HG03432 (cell line): Measurements from ENCODE around the gene GABRB1.

Experiments
- ATAC-seq: cut with Tn5 transposase; IDR thresholded peaks from one replicate; pipeline ENCODE4 v1.9.1; 2021; ENCODE audit warnings: mild to moderate bottlenecking, moderate library complexity; ENCODE audit not compliant: unreplicated experiment

The GABRB1 gene

GRCh38 chr4:47045261-47045660, 13.9 kb downstream of the GABRB1 start:
- no peak for ATAC-seq

GRCh38 chr4:47049347-47049746, 18.0 kb downstream of the GABRB1 start:
- no peak for ATAC-seq

GRCh38 chr4:47050761-47051725, 19.7 kb downstream of the GABRB1 start:
- ATAC-seq: peak; percentile 54

- ATAC-seq: no peak
Measured at GRCh38 chr4:47053485-47053884, 22.1 kb downstream of the GABRB1 start.

DNA sequence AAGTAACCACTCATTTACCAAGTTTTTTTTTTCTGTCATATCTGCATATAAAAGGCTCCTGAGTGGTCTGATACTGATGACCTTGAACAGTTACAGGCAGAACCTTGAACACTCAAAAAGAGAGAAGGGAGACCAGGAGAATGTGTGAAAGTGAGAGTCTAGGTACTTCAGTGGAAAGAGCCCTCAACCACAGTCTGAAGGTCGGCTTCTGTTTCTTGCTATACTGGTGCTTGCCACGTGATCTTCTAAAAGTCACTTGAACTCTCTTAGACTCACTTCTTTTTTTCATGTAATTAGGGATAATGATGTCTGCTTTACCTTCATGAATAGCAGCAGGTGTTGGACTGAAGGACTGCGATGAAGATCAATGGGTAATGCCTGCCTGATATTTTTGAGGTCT, 22.8 kb downstream of the GABRB1 start:
- ATAC-seq: no peak

GRCh38 chr4:47057991-47058390, 26.6 kb downstream of the GABRB1 start:
- ATAC-seq: no peak

DNA sequence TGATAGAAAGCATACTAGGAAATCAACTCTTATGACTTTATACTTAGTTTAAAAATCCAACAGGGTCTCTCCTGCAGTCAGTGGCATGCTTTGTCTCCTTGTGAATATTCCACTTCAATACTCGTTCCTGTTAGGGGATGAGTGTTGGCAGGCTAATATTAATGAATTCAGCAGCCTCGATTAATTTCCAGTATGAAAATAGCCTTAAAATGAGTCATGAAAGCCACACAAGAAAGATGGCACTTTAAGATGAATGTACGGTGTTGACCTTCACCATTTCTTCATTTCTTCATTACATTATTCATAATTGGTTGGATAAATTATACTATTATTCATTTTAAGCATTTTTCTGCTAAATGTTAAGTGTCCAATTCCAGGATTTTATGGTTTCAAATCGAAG, 29.2 kb downstream of the GABRB1 start:
- ATAC-seq: no peak

GRCh38 chr4:47061435-47061834, 30.1 kb downstream of the GABRB1 start:
- no peak for ATAC-seq

- ATAC-seq: no peak
Measured at GRCh38 chr4:47065051-47065481, 33.7 kb downstream of the GABRB1 start.

- ATAC-seq: no peak
Measured at GRCh38 chr4:47068986-47069385, 37.6 kb downstream of the GABRB1 start.

GRCh38 chr4:47071901-47072341, 40.6 kb downstream of the GABRB1 start:
- no peak for ATAC-seq

DNA sequence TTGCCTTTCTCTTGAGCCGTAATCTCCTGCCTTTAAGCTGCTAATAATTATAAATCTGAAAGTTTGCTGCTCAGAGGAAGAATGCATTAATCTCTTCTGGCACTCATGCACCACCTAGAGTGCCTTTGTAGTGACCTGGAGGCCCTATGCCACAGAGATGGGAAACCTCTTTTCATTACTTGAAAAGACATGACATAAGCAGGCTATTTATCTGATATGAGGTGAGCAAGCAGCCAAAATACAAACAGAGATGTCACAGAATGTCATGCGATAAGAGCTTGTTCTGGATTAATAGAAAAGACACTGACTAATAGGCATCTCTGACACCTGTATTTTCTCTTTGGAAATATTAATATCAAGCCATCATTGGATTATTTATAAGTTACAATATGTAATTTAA, 42.3 kb downstream of the GABRB1 start:
- no peak for ATAC-seq

- no peak for ATAC-seq
Measured at GRCh38 chr4:47074816-47075215, 43.4 kb downstream of the GABRB1 start.

- no peak for ATAC-seq
Measured at GRCh38 chr4:47075262-47075661, 43.9 kb downstream of the GABRB1 start.

DNA sequence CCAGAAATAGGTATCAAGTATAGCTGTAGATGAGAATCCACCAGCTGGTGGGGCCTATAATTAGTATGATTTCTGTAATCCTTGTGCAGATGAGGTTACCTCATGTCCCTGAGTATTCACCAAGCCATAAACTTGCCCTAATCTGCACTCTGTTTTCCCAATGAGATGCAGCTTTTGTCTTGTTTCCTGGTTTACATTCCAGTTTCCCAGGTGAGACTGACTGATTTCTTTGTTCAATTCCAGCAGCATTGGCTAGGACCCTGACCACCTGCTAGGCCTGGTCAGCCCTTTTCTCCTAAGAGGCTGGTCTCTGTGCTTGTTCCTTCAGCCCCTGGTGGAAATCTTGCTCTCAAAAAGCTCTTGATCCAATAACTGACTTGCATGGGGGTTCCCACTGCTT, 44.6 kb downstream of the GABRB1 start:
- ATAC-seq: no peak

- ATAC-seq: no peak
Measured at GRCh38 chr4:47084111-47084510, 52.7 kb downstream of the GABRB1 start.

DNA sequence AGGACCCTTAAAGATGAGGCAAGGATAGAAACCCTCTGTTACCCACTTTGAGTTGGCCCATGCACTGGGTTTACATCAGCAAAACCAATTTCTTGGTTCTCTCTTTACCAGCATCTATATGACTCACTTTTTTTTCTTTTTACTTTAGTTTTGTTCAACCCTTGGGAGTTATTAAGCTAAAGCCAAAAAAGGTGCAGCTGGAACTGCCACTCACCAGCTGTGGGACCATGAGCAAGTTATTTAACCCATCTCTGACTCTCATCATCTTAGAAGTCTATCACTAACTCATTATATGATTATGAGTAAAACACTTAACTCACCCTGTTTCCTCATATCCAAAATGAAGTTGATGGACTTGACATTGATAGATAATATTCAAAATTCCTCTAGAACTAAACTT, 53.4 kb downstream of the GABRB1 start:
- ATAC-seq: no peak

GRCh38 chr4:47088298-47088697, 56.9 kb downstream of the GABRB1 start:
- ATAC-seq: no peak

DNA sequence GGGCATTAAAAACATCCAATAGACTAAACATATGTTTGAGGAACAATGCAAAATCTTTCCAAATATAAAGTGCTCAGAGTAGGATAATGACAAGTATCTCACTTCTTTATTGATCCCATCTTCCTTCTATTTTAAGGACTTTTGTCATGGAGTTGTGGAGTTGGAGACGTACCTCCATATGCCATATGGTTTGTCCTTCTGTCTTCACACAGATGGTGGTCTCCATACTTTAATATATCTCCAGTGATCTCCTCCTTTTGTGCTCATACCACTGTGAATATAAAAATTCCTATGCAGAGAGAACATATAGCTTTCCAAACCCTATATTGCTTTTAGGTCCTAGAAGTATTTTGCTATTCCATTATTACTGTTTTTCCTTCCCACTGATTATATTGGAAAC, 64.5 kb downstream of the GABRB1 start:
- no peak for ATAC-seq

DNA sequence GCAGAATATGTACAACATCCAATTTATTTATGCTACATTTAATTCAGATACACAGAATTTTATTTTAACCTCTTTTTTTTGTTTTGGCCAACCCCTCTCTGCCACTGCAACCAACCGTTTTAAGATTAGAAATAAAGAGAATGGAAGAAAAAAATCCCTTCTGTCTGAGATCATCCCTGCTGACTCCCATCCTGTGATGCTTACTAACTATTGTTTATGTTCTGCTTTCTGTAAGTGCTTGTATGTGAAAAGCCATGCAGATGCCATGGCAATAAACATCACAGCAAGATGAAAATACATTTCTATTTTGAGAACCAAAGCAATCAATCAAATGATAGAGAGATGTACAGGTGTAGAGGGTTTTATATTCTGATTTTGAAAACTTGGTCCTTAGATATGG, 70.1 kb downstream of the GABRB1 start:
- ATAC-seq: no peak

DNA sequence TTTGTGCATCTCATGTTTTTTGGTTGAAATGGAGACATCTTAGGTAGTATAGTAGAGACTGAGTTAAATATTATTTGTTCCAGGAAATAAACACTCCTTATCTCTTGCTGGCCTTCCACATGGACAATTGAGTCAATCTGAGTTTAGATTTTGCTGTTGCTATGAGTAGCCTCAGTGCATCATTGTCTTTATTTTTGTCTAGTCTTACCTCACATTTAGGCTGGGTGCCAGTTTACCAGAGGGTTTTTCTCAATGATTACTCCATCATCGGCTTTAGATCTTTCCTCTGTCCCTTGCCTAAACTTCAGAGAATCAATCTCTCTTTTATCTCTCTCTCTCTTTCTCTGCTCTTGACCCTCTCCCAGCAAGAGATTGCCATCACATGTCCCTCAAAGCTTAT, 73.6 kb downstream of the GABRB1 start:
- ATAC-seq: no peak

GRCh38 chr4:47106561-47106960, 75.2 kb downstream of the GABRB1 start:
- no peak for ATAC-seq

DNA sequence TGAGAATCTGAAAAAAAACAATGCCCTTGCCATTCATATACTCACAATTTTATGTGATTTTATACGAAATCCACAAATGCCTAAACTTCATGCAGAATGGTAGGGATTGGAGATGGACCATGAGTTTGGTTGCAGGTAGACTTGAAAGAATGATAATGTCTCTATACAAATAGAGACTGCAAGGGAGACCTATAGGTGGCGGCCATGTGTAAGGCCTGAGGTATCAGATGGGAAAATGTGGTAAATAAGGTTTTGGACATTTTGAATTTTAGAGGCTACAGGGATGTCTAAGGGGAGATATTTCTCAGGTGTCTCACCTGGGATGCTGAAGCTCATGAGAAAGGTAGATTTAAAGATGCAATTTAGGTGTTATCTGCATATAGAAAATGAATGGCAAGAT, 78.0 kb downstream of the GABRB1 start:
- ATAC-seq: no peak
